GM12891 (cell line): Measurements from ENCODE around the gene CYP4F12.
"Not testable (repeated sequence)": the region's sequence is repeated elsewhere in the genome, so short reads cannot be mapped to it uniquely, and the experiment has no call there.

ENCODE experiments used
- DNase-seq: peaks from one replicate; pipeline ENCODE4 v3.0.0; 2011; ENCODE audit warnings: low spot score; ENCODE audit not compliant: insufficient read length
- FAIRE-seq: peaks from 2 replicates; lab custom pipeline; 2011; peaks lifted over from hg19 to GRCh38; lab: Jason Lieb, UNC
- PAX5 ChIP-seq: IDR thresholded peaks from 2 replicates; pipeline ENCODE4 v1.6.1; 2011; ENCODE audit warnings: low read length, moderate library complexity, mild to moderate bottlenecking; ENCODE audit not compliant: insufficient read depth, severe bottlenecking
- POLR2A ChIP-seq: IDR thresholded peaks from 2 replicates; pipeline ENCODE4 v1.6.1; 2011; ENCODE audit warnings: low read depth, low read length, control low read depth
- POLR2AphosphoS5 ChIP-seq: IDR thresholded peaks from 2 replicates; pipeline ENCODE4 v1.6.1; 2011; ENCODE audit warnings: low read depth, low read length, control low read depth
- POU2F2 ChIP-seq: IDR thresholded peaks from 2 replicates; pipeline ENCODE4 v1.6.1; 2011; ENCODE audit warnings: low read depth, mild to moderate bottlenecking, control low read depth, low read length, moderate library complexity
- SPI1 ChIP-seq: IDR thresholded peaks from 2 replicates; pipeline ENCODE4 v1.6.1; 2011; ENCODE audit warnings: low read depth, low read length, control low read depth
- TAF1 ChIP-seq: IDR thresholded peaks from 2 replicates; pipeline ENCODE4 v1.6.1; 2011; ENCODE audit warnings: low read depth, low read length, control low read depth

The CYP4F12 gene

DNA sequence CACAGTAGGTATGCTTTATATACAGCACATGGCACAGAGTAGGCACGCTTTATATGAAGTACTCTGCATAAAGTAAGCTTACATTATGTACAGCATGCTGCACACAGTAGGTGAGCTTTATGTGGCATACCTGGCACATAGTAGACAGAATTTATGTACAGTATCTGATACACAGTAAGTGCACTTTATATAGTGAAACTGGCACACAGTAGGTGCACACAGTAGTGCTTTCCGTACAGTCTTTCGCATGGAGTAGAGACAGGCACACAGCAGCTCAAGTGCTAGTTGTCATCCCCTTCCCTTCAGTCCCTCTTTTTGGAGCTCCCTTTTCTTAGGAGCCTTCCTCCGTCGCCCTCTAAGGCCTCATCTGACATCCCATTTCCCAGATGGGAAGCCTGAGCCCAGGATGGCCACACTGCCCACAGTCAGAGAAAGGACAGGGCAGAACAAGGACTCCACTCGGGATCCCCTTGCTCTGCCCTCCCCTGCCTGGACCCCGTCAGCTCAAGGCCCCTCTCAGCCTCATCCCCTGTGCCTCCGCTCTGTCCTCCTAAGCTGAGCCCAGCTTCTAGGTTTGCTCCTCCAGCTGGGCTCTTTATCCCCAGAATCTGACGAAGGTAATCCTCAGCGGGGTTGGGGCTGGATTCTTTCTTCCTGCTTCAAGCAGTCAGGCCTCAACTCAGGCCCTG is 852 bp upstream of the CYP4F12 start:
- no peak for TF ChIP-seq PAX5
- TF ChIP-seq TAF1, result no peak
- no peak for TF ChIP-seq POLR2A
- no peak for TF ChIP-seq POLR2AphosphoS5
- no peak for TF ChIP-seq SPI1
- no peak for TF ChIP-seq POU2F2
- no peak for DNase-seq
- no peak for FAIRE-seq

DNA sequence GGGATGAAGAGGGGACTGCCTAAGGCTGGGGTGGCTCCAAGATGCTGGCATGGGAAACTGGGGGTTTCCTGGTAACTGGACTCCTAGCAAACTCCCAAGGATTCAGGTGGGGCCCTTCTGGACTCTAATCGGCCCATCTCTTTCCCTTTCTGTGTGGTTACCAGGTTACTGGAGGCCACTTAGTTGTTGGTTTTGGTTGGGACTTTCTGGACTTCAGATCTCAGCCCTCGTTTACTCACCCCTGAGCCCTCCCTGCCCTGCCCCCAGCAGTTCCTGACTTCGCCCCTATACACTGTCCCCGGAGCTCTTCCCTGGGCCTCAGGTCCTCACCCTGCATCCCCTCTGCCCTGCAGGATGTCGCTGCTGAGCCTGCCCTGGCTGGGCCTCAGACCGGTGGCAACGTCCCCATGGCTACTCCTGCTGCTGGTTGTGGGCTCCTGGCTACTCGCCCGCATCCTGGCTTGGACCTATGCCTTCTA is 328 bp downstream of the CYP4F12 start:
- TF ChIP-seq POLR2AphosphoS5, result no peak
- no peak for TF ChIP-seq TAF1
- no peak for TF ChIP-seq PAX5
- no peak for TF ChIP-seq POU2F2
- no peak for TF ChIP-seq SPI1
- no peak for TF ChIP-seq POLR2A
- DNase-seq (no peak), FAIRE-seq (no peak)

DNA sequence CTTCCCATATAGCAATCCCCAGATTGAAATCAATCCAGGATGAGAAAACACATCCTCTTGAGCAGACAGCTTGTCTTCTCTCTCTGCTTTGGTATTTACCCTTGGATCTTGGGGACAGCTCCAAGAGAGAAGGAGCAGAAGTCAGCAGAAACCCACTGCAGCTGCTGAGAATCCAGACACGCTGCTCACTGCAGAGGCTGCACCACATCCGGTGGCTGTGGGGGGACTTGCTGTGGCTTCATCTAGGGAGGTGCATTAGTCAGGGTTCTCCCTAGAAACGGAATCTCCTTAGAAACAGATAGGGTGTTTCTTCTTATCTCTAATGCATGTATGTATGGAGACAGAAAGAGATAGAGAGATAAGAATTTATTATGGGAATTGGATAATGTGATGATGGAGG is 2.7 kb downstream of the CYP4F12 start:
- TF ChIP-seq POLR2AphosphoS5, result no peak
- TF ChIP-seq POU2F2, result no peak
- no peak for TF ChIP-seq SPI1
- TF ChIP-seq PAX5, result no peak
- TF ChIP-seq TAF1, result no peak
- TF ChIP-seq POLR2A, result no peak
- DNase-seq (no peak), FAIRE-seq (no peak)

DNA sequence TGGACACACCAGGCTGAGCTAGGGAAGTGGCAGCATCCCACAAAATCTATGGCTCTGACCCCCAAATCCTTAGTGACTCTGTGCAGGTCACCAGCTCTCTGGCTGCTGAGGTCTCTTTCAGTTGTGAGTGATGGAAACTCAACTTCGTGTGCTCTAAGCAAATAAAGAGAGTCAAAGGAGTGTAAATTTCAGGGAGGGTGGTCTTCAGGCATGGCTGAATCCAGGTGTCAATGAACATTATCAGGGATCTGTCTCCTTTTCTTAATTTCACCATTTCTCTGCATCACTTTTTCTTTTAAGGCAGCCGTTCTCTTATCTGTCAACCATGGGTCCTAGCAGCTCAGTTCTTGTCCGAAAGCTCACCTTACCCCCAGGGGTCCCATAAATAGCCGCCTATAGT is 6.2 kb downstream of the CYP4F12 start:
- FAIRE-seq, result no peak
- DNase-seq, result no peak
- TF ChIP-seq SPI1 (no peak), TAF1 (no peak), PAX5 (no peak), POLR2AphosphoS5 (no peak)

DNA sequence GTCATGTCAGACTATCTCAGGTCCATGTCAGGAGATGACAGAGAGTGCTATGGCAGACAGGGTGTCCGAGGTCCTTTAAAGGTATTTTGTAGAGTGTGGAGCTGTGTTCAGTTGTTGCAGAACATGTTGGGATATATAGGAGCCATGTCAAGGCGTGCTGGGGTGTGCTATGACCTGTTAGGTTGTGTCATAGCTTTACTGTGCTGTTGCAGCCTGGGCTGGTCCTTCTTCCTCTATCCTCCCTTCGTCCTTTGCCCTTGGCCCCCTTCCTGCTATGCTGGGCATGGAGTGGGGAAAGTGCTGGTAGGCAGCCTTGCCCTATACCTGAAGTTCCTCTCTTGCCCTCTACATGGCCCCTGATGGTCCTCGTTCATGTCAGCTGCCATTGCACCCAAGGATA is 7.0 kb downstream of the CYP4F12 start:
- DNase-seq, FAIRE-seq: not testable (repeated sequence)

DNA sequence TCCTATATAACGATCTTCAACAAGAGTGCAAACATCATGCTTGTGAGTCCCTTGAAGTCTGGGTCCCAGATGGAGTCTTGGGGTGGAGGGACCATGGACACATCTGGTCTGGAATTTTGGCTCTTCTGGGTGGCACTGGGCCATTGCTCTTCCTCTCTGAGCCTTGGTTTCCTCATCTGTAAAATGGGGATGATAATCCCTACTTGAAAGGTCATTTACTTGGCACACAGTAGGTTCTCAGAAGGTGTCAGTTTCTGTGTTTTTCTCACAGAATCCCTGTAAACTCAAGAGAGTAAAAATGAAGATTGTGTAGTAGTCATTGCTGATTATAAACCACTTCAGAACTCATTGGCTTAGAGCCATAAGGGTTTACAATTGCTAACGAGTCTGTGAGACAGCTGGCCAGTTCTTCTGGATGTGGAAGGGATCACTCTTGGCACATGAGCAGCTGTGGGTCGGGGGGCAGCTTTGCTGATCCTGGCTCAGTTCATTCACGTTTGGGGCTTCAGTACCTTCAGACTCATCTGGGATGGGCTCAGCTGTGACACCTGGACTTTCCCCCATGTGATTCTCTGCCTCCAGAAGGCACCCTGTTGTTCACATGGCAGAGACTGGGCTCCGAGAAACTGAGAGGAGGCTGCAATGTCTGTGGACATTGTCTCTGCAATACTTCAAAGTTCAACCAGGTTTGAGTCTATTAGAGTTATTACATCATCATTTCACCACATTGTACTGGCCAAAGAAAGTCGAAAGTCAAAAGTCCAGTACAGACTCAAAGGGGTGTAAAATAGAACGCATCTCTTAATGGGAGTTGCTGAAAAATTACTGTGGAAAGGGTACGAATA is 7.8 kb downstream of the CYP4F12 start:
- FAIRE-seq (no peak), DNase-seq (no peak)
- TF ChIP-seq POLR2AphosphoS5 (no peak), POU2F2 (no peak), PAX5 (no peak), POLR2A (no peak), SPI1 (no peak), TAF1 (no peak)

DNA sequence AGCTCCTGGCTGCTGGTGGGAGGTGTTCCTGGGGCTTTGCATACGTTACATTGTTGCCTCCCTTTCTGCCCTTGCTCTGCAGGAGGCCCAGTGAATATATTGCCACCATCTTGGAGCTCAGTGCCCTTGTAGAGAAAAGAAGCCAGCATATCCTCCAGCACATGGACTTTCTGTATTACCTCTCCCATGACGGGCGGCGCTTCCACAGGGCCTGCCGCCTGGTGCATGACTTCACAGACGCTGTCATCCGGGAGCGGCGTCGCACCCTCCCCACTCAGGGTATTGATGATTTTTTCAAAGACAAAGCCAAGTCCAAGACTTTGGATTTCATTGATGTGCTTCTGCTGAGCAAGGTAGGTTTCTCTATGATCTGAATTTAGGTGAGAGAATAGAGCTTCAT is 10.5 kb downstream of the CYP4F12 start:
- no peak for DNase-seq
- no peak for FAIRE-seq
- TF ChIP-seq POLR2A (no peak), POLR2AphosphoS5 (no peak), PAX5 (no peak), SPI1 (no peak), POU2F2 (no peak), TAF1 (no peak)

DNA sequence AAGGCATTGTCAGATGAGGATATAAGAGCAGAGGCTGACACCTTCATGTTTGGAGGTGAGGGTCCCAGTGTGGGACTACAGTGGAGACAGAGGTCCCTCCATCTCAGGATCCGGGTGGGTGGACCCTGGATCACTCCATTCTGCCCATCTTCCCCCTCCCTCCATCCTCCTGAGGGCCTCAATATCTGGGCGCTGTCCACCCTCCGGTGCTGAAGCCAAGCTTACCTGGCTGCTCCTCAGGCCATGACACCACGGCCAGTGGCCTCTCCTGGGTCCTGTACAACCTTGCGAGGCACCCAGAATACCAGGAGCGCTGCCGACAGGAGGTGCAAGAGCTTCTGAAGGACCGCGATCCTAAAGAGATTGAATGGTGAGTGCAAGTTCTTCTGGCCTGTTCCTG is 11.9 kb downstream of the CYP4F12 start:
- FAIRE-seq (no peak), DNase-seq (no peak)
- TF ChIP-seq SPI1 (no peak), POLR2A (no peak), POU2F2 (no peak)

DNA sequence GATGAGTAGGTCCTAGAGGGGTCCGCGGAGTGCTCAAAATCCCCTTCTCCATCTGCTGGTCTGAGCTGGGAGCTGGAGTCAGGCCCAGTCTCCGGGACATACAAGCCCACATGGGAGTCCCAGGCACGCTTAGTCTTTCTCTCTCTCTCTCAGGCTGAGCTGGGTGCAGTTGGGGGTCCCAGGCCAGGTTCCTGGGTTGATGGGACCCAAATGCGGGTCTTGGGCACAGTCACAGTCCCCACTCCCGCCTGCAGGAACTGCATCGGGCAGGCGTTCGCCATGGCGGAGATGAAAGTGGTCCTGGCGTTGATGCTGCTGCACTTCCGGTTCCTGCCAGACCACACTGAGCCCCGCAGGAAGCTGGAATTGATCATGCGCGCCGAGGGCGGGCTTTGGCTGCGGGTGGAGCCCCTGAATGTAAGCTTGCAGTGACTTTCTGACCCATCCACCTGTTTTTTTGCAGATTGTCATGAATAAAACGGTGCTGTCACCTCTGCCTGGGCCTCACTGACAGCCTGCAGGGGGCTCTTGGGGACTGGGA is 23.8 kb downstream of the CYP4F12 start:
- FAIRE-seq, result no peak
- no peak for DNase-seq
- TF ChIP-seq POLR2AphosphoS5 (no peak), SPI1 (no peak), TAF1 (no peak), POLR2A (no peak), POU2F2 (no peak), PAX5 (no peak)

DNA sequence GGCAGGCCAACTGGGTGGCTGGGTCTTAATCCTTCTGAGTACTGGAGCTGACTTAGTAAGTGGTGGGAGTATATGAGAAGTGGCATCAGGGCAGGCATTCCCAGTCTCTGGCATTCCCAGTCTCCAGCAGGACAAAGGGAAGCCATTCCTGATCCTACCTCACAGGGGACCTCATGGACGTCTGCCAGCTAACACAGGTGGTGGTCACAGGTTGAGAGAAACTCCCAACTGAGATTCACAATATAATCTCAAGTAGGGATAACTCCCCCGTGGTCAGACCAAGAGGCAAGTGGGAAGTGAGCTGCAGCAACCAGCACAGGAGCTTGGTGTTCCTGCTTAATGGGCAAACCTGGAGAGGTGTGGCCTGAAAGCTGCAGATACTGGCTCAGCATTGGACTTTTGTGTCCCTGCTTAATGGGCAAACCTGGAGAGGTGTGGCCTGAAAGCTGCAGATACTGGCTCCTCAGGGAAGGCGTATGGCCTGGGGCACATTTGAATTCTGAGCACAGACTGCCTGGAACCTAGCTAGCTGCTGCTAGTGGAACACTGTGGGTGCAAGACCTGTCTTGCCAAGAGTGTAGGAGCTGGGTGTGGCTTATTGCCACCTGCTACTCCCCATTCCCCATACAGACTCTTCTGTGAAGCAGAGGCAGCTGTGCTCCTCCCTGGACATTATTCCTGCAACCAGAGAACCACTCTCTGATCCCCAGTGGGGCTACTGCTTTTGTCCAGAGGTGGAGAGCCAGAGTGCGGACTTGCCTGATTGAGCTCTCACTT is 29.1 kb downstream of the CYP4F12 start:
- FAIRE-seq (no peak), DNase-seq (no peak)
- no peak for TF ChIP-seq POU2F2
- no peak for TF ChIP-seq POLR2AphosphoS5
- TF ChIP-seq POLR2A, result no peak
- no peak for TF ChIP-seq SPI1
- TF ChIP-seq PAX5, result no peak
- no peak for TF ChIP-seq TAF1
